Kidney (tissue), 14 donors: Measurements from ENCODE around the gene EGFR. TPM values are rescaled to one million over a fixed set of nuclear protein-coding genes. Genes with fewer than 3 reads are reported as not detected.
"Not testable (repeated sequence)": the region's sequence is repeated elsewhere in the genome, so short reads cannot be mapped to it uniquely, and the experiment has no call there.

Experiments
- DNase-seq, 5 donors: peaks; one replicate each; pipeline ENCODE4 v3.0.0-alpha.2; 2013 to 2020
- FAIRE-seq: peaks from 2 replicates; lab custom pipeline; 2012; peaks lifted over from hg19 to GRCh38; lab: Jason Lieb, UNC
- H3K27ac ChIP-seq, 2 donors: one replicate each; pipeline ENCODE4 v1.7.0; 2013; ENCODE audit warnings: low read depth in 2 of 2, low read length in 2 of 2, inconsistent platforms in 1 of 2
- H3K27me3 ChIP-seq: one replicate; pipeline ENCODE4 v1.7.1; 2013; ENCODE audit warnings: low read length, inconsistent platforms; ENCODE audit not compliant: control insufficient read depth, insufficient read depth
- H3K36me3 ChIP-seq, 3 donors: one replicate each; pipeline versions ENCODE4 v1.7.0 to v1.7.1; 2013; ENCODE audit warnings: low read length in 3 of 3, control low read depth in 1 of 3, inconsistent platforms in 1 of 3; ENCODE audit not compliant: insufficient read depth in 3 of 3, control insufficient read depth in 2 of 3
- H3K4me1 ChIP-seq, 3 donors: one replicate each; pipeline versions ENCODE4 v1.7.0 to v1.7.1; 2013; ENCODE audit warnings: low read length in 3 of 3, inconsistent platforms in 1 of 3, low read depth in 1 of 3; ENCODE audit not compliant: control insufficient read depth in 2 of 3, insufficient read depth in 2 of 3
- H3K4me3 ChIP-seq, 3 donors: one replicate each; pipeline versions ENCODE4 v1.7.0 to v1.8.1; 2013; ENCODE audit warnings: low read length in 3 of 3, control low read depth in 1 of 3, inconsistent platforms in 1 of 3
- H3K9ac ChIP-seq, 3 donors: one replicate each; pipeline versions ENCODE4 v1.7.0 to v1.7.1; 2013; ENCODE audit warnings: low read length in 3 of 3, control low read depth in 1 of 3, inconsistent platforms in 1 of 3
- H3K9me3 ChIP-seq, 3 donors: one replicate each; pipeline versions ENCODE4 v1.7.0 to v1.7.1; 2013; ENCODE audit warnings: low read length in 3 of 3, control low read depth in 1 of 3, inconsistent platforms in 1 of 3; ENCODE audit not compliant: control insufficient read depth in 2 of 3, insufficient read depth in 1 of 3
- intact Hi-C: fragments of 100-400 bp; cut with DNase I; formaldehyde crosslinking; loops from one replicate; pipeline ENCODE4 v1.11.1; 2022
- polyA plus RNA-seq: library from polyadenylated mRNA; stranded (reverse); fragments of 350-450 nt; fragmentation: Illumina TruSeq; extraction: RNeasy Lipid Tissue Mini Kit (QIAGEN cat#74804); gene quantifications from one replicate; pipeline ENCODE4 v1.2.3, GENCODE V29; 2014; ENCODE audit warnings: low read depth, low replicate concordance; ENCODE audit not compliant: insufficient read depth
- total RNA-seq: library from RNA; stranded (reverse); fragmentation: NEBNext Ultra II Directional; extraction: Animal tissue kit (Norgen Biotek cat#: 25700); gene quantifications from one replicate; pipeline ENCODE4 v1.2.1, GENCODE V29; 2021
- TF ChIP-seq, protein P1 (sequence below): IDR thresholded peaks from 3 replicates; pipeline ENCODE4 v1.5.1; 2012; ENCODE audit warnings: mild to moderate bottlenecking, moderate library complexity, borderline replicate concordance; ENCODE audit not compliant: insufficient read depth; ENCODE audit errors: extremely low read depth
- donor health status: control.
- donor health status: control.
- donor health status: control.
- donor health status: control.
- donor health status: control.
- donor health status: DM: yes; HTN: yes; CAD: no.
- donor health status: Normal renal cell carcinoma (clear cell type).

EGFR gene
- total and polyA plus RNA-seq, 2 donors from 2014 or later = 5.9 to 61.3 TPM

DNA sequence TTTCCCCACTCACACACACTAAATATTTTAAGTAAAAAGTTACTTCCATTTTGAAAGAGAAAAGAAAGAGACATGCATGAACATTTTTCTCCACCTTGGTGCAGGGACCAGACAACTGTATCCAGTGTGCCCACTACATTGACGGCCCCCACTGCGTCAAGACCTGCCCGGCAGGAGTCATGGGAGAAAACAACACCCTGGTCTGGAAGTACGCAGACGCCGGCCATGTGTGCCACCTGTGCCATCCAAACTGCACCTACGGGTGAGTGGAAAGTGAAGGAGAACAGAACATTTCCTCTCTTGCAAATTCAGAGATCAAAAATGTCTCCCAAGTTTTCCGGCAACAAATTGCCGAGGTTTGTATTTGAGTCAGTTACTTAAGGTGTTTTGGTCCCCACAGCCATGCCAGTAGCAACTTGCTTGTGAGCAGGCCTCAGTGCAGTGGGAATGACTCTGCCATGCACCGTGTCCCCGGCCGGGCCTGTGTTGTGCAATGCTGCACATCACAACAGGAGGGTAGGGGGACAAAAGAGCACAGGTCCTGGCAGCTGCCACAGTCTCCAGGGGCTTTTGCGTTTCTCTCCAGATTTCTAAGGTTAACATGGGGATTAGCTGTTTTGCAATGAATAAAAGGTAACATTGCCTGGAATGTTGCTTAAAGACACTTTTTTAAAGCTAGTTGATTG is 146.5 kb downstream of the EGFR start:
- Histone ChIP-seq H3K27ac (no peak overlapping the region), H3K4me1 (no peaks in the 10 kb centered on the region), H3K9ac (no peak overlapping the region), H3K4me3 (no peak overlapping the region), H3K27me3 (no peaks in the 10 kb centered on the region), H3K36me3 (peaks cover 3 to 25% (median 10%) of the 10 kb centered on the region in 3 donors), H3K9me3 (peaks cover 0 to 2% (median 0%) of the 10 kb centered on the region in 3 donors)
- no peak for DNase-seq
- TF ChIP-seq, protein P1, sequence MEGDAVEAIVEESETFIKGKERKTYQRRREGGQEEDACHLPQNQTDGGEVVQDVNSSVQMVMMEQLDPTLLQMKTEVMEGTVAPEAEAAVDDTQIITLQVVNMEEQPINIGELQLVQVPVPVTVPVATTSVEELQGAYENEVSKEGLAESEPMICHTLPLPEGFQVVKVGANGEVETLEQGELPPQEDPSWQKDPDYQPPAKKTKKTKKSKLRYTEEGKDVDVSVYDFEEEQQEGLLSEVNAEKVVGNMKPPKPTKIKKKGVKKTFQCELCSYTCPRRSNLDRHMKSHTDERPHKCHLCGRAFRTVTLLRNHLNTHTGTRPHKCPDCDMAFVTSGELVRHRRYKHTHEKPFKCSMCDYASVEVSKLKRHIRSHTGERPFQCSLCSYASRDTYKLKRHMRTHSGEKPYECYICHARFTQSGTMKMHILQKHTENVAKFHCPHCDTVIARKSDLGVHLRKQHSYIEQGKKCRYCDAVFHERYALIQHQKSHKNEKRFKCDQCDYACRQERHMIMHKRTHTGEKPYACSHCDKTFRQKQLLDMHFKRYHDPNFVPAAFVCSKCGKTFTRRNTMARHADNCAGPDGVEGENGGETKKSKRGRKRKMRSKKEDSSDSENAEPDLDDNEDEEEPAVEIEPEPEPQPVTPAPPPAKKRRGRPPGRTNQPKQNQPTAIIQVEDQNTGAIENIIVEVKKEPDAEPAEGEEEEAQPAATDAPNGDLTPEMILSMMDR = no peak
- no peak for FAIRE-seq
- intact Hi-C loops = no loop called here

GRCh38 chr7:55167296-55167695 is 148.5 kb downstream of the EGFR start:
- peaks cover 3 to 29% (median 18%) of the 10 kb centered on the region in 3 donors for H3K36me3 ChIP-seq
- FAIRE-seq, H3K27ac ChIP-seq, intact Hi-C loops, H3K9me3 ChIP-seq, H3K9ac ChIP-seq, DNase-seq, H3K27me3 ChIP-seq, H3K4me1 ChIP-seq, H3K4me3 ChIP-seq: not testable (repeated sequence)

DNA sequence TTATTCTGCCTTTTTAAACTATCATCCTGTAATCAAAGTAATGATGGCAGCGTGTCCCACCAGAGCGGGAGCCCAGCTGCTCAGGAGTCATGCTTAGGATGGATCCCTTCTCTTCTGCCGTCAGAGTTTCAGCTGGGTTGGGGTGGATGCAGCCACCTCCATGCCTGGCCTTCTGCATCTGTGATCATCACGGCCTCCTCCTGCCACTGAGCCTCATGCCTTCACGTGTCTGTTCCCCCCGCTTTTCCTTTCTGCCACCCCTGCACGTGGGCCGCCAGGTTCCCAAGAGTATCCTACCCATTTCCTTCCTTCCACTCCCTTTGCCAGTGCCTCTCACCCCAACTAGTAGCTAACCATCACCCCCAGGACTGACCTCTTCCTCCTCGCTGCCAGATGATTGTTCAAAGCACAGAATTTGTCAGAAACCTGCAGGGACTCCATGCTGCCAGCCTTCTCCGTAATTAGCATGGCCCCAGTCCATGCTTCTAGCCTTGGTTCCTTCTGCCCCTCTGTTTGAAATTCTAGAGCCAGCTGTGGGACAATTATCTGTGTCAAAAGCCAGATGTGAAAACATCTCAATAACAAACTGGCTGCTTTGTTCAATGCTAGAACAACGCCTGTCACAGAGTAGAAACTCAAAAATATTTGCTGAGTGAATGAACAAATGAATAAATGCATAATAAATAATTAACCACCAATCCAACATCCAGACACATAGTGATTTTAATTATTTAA is 151.7 kb downstream of the EGFR start:
- FAIRE-seq (no peak), DNase-seq (no peak)
- H3K36me3 ChIP-seq = peaks cover 3 to 40% (median 15%) of the 10 kb centered on the region in 3 donors
- H3K9ac ChIP-seq = no peak overlapping the region
- intact Hi-C loops = no loop called here
- H3K27ac ChIP-seq = no peak overlapping the region
- H3K27me3 ChIP-seq = no peaks in the 10 kb centered on the region
- peaks cover 0 to 2% (median 0%) of the 10 kb centered on the region in 3 donors for H3K9me3 ChIP-seq
- peaks cover 0 to 2% (median 0%) of the 10 kb centered on the region in 3 donors for H3K4me1 ChIP-seq
- H3K4me3 ChIP-seq = no peak overlapping the region
- TF ChIP-seq, protein P1 = no peak

GRCh38 chr7:55171157-55171556 is 152.3 kb downstream of the EGFR start:
- H3K4me3 ChIP-seq = no peak overlapping the region
- H3K9me3 ChIP-seq = peaks cover 0 to 2% (median 0%) of the 10 kb centered on the region in 3 donors
- no peaks in the 10 kb centered on the region for H3K27me3 ChIP-seq
- H3K4me1 ChIP-seq = peaks cover 0 to 2% (median 0%) of the 10 kb centered on the region in 3 donors
- no peak overlapping the region for H3K9ac ChIP-seq
- no peak overlapping the region for H3K27ac ChIP-seq
- no peak for FAIRE-seq
- TF ChIP-seq, protein P1 = no peak
- H3K36me3 ChIP-seq = peaks cover 3 to 35% (median 13%) of the 10 kb centered on the region in 3 donors
- intact Hi-C loops = no loop called here
- no peak for DNase-seq
